Heart left ventricle (tissue), 16 donors: Measurements from ENCODE around the gene HMGXB4. TPM values are rescaled to one million over a fixed set of nuclear protein-coding genes. Genes with fewer than 3 reads are reported as not detected.

Source experiments
- ATAC-seq, 4 donors: fragments of 200-7000 bp; cut with Tn5 transposase; one replicate each; pipeline ENCODE4 v1.9.1; 2020 to 2022; ENCODE audit warnings: moderate library complexity in 4 of 4, mild to moderate bottlenecking in 3 of 4, moderate number of reproducible peaks in 1 of 4
- DNase-seq, 5 donors: peaks; one replicate each; pipeline ENCODE4 v3.0.0-alpha.2; 2020
- H3K27ac ChIP-seq, 12 donors: fragments of 200-600 bp; sonication (generic) in 4 of 12; one replicate each; pipeline versions ENCODE4 v1.5.0 to v1.8.0; 2016 to 2022; ENCODE audit warnings: mild to moderate bottlenecking in 2 of 12
- H3K27me3 ChIP-seq, 9 donors: fragments of 200-600 bp; sonication (generic) in 2 of 9; one replicate each; pipeline versions ENCODE4 v1.5.1 to v1.8.0; 2016 to 2022; ENCODE audit warnings: mild to moderate bottlenecking in 3 of 9
- H3K36me3 ChIP-seq, 9 donors: fragments of 200-600 bp; sonication (generic) in 2 of 9; one replicate each; pipeline versions ENCODE4 v1.5.0 to v1.8.0; 2018 to 2022; ENCODE audit warnings: mild to moderate bottlenecking in 2 of 9
- H3K4me1 ChIP-seq, 12 donors: fragments of 200-600 bp; sonication (generic) in 4 of 12; one replicate each; pipeline versions ENCODE4 v1.5.0 to v1.8.0; 2016 to 2022; ENCODE audit warnings: mild to moderate bottlenecking in 3 of 12
- H3K4me3 ChIP-seq, 12 donors: fragments of 200-600 bp; sonication (generic) in 4 of 12; one replicate each; pipeline versions ENCODE4 v1.5.0 to v1.8.0; 2017 to 2022; ENCODE audit warnings: mild to moderate bottlenecking in 9 of 12, moderate library complexity in 4 of 12
- H3K9me3 ChIP-seq, 12 donors: fragments of 200-600 bp; sonication (generic) in 4 of 12; one replicate each; pipeline versions ENCODE4 v1.5.0 to v1.8.0; 2016 to 2022; ENCODE audit warnings: mild to moderate bottlenecking in 1 of 12
- POLR2A ChIP-seq, 2 donors: fragments of 450-650 bp; IDR thresholded peaks; one replicate each; pipeline ENCODE4 v1.6.1; 2017; ENCODE audit warnings: antibody characterized with exemption in 2 of 2, mild to moderate bottlenecking in 2 of 2, moderate library complexity in 2 of 2
- WGBS, 4 donors: extraction: QIAGEN DNeasy Blood & Tissue Kit in 2 of 4; methylation state at CpG; one replicate each; pipeline versions ENCODE4 v1.1.5 to v1.1.7; 2013 to 2018; 5-methylcytosine and 5-hydroxymethylcytosine counted together
- intact Hi-C, 10 donors: fragments of 100-400 bp; cut with DNase I; formaldehyde crosslinking; loops; one replicate each; pipeline versions ENCODE4 v1.11.1 to v1.14.2; 2022
- polyA plus RNA-seq, 2 donors: library from polyadenylated mRNA; stranded (reverse); fragments of 200-250 nt; gene quantifications; one replicate each; pipeline ENCODE4 v1.2.3, GENCODE V29; 2013
- total RNA-seq, 9 donors: library from RNA; depleted of rRNA in 2 of 9; stranded (reverse); fragments of >200 nt in 2 of 9; fragmentation: NEBNext Ultra II Directional in 3 of 9; extraction: Animal tissue kit (Norgen Biotek cat#: 25700) in 3 of 9; gene quantifications; one replicate each; pipeline versions ENCODE4 v1.1.0 to v1.2.4, GENCODE V29; 2016 to 2023
- TF ChIP-seq, protein P1 (sequence below), 12 donors: fragments of 200-600 bp; sonication (generic) in 4 of 12; IDR thresholded peaks; one replicate each; pipeline versions ENCODE4 v1.5.0 to v1.8.0; 2018 to 2022; ENCODE audit warnings: antibody characterized with exemption in 12 of 12, mild to moderate bottlenecking in 5 of 12
- donor health status: ischemic (EF 13 %, LVEDD 7.1; RV severe dilation, severe dysfunction).
- donor health status: healthy with polysubstance abuse.
- donor health status: DM: no; HTN: yes; CAD: no.
- donor health status: DM: no; HTN: no; CAD: no.
- donor health status: ischemic (EF 25% LVEDD 6.9; RV normal size, moderate dysfunction).
- donor health status: ischemic (EF 25% LVEDD 5.7; RV mildly dilated, moderate dysfunction).
- donor health status: healthy.
- donor health status: DM: yes; HTN: yes; CAD: no.
- donor health status: ischemic (EF 35%, LVEDD 5.7; RV mildly dilated, moderate dysfunction).
- donor health status: nonischemic (EF 11% LVEDD 7.7; RV severe dilation, severe dysfunction).
- donor health status: DM: yes; HTN: yes; CAD: no.
- donor health status: PGD.
- donor health status: ischemic (EF 29% LVEDD 5.4; RV normal size, mild dysfunction).
- donor health status: nonischemic (EF 23%, LVEDD 6.1; RV moderate dilation, normal function).

Gene HMGXB4
- total and polyA plus RNA-seq, 11 donors, result 5.6 to 14.2 (median 8.0) TPM

- no peak overlapping the region for H3K4me3 ChIP-seq
- TF ChIP-seq, protein P1, sequence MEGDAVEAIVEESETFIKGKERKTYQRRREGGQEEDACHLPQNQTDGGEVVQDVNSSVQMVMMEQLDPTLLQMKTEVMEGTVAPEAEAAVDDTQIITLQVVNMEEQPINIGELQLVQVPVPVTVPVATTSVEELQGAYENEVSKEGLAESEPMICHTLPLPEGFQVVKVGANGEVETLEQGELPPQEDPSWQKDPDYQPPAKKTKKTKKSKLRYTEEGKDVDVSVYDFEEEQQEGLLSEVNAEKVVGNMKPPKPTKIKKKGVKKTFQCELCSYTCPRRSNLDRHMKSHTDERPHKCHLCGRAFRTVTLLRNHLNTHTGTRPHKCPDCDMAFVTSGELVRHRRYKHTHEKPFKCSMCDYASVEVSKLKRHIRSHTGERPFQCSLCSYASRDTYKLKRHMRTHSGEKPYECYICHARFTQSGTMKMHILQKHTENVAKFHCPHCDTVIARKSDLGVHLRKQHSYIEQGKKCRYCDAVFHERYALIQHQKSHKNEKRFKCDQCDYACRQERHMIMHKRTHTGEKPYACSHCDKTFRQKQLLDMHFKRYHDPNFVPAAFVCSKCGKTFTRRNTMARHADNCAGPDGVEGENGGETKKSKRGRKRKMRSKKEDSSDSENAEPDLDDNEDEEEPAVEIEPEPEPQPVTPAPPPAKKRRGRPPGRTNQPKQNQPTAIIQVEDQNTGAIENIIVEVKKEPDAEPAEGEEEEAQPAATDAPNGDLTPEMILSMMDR (IDR thresholded peaks at IDR 0.05), result no peak
- no peak for TF ChIP-seq POLR2A (IDR thresholded peaks at IDR 0.05)
- H3K4me1 ChIP-seq, result peaks cover 6 to 83% (median 46%) of the 10 kb centered on the region in 12 donors
- DNase-seq (no peak), ATAC-seq (no peak)
- H3K36me3 ChIP-seq, result peaks cover 0 to 5% (median 0%) of the 10 kb centered on the region in 9 donors
- WGBS, 4 donors, result 91 to 93% (median 93%) methylated on average over 7 of the region's 7 CpGs
- H3K27me3 ChIP-seq, result no peaks in the 10 kb centered on the region
- peak overlapping the region in 1 of 12 donors; percentile 75 for H3K27ac ChIP-seq
- no peaks in the 10 kb centered on the region for H3K9me3 ChIP-seq
- intact Hi-C loops, result no loop called here
These were observed 50.6 kb downstream of the HMGXB4 start for GRCh38 chr22:35307892-35308291.

DNA sequence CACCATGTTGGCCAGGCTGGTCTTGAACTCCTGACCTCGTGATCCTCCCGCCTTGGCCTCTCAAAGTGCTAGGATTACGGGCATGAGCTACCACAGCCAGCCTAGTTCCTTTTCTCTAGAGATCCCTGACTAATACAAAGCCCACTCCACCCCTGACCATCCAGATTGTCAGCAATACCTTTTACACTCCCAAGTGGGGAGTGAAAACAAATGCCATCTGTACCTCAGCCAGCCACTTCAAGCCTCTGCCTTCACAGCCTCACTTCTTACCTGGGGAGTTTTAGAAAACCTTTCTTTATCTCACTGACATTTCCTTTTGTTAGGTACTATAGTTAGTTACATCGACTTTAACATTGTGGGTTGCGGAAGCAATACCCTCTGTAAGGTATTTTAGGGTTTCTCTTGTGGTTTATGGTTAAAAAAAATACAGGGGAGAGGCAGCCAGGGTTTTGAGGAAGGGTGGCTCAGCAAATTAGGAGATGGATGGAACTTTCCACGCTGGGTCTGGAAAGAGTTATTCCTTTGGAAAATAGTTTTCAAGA, 51.3 kb downstream of the HMGXB4 start:
- ATAC-seq (no peak), DNase-seq (no peak)
- intact Hi-C loops, result no loop called here
- H3K27me3 ChIP-seq, result no peaks in the 10 kb centered on the region
- H3K27ac ChIP-seq, result peak overlapping the region in 2 of 12 donors; percentile 7 to 37
- H3K4me1 ChIP-seq, result peaks cover 6 to 89% (median 52%) of the 10 kb centered on the region in 12 donors
- H3K4me3 ChIP-seq, result no peak overlapping the region
- peaks cover 0 to 5% (median 0%) of the 10 kb centered on the region in 9 donors for H3K36me3 ChIP-seq
- TF ChIP-seq, protein P1 (IDR thresholded peaks at IDR 0.05), result no peak
- no peak for TF ChIP-seq POLR2A (IDR thresholded peaks at IDR 0.05)
- WGBS, 4 donors, result 73 to 90% (median 81%) methylated on average over 6 of the region's 6 CpGs
- no peaks in the 10 kb centered on the region for H3K9me3 ChIP-seq

DNA sequence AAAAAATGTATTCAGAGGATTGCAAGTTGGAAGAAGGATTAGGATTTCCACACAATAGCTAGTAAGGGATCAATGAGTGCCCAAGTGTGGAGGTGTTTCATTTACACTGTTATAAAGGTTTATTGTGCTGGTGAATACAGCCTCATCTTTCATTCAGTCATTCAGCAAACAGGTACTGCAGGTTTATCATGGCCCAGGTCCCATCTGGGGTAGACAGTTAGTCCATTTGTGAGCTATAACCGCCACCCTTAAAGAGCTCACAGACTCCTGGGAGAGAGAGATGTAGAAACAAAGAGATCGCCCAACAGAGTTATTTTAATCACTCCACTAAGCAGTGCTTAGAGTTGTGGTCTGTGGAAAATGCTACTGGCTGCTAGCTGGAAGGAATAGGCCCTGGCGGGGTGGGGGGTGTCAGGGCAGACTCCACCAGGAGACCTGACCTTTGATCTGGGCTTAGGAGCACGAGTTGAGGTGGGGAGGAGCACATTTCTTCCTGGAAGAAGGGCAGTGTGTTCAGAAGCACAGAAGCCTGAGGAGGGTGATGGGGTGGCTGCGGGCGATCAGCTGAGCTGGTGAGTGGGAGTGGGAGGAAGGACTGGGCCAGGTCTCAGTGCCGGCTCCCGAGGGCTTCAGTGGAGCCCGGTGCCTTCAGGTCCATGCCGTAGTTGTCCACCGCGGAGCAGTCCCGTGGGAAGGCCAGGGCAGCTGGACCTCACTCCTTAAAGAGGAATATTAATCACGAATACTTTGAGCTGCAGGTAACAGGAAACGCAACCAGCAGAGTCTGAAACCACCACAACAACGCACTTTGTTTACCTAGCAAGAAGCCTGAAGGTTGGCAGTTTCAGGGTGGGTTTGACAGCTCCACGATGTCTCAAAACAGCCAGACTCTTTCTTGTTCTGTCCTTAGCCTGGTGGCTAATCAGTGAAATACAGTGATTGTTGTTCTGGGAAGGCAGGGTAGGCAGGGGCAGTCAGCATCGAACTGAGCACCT, 53.6 kb downstream of the HMGXB4 start:
- peaks cover 5 to 88% (median 70%) of the 10 kb centered on the region in 12 donors for H3K4me1 ChIP-seq
- TF ChIP-seq POLR2A (IDR thresholded peaks at IDR 0.05), result no peak
- TF ChIP-seq, protein P1 (IDR thresholded peaks at IDR 0.05), result no peak
- H3K27me3 ChIP-seq, result no peaks in the 10 kb centered on the region
- no peak for DNase-seq
- no peak for ATAC-seq
- intact Hi-C loops, result no loop called here
- H3K9me3 ChIP-seq, result no peaks in the 10 kb centered on the region
- peaks cover 0 to 5% (median 0%) of the 10 kb centered on the region in 9 donors for H3K36me3 ChIP-seq
- 57 to 61% (median 59%) methylated on average over 18 of the region's 18 CpGs for WGBS, 4 donors
- peak overlapping the region; percentile 27 to 91 (median 85) for H3K27ac ChIP-seq
- H3K4me3 ChIP-seq, result no peak overlapping the region

DNA sequence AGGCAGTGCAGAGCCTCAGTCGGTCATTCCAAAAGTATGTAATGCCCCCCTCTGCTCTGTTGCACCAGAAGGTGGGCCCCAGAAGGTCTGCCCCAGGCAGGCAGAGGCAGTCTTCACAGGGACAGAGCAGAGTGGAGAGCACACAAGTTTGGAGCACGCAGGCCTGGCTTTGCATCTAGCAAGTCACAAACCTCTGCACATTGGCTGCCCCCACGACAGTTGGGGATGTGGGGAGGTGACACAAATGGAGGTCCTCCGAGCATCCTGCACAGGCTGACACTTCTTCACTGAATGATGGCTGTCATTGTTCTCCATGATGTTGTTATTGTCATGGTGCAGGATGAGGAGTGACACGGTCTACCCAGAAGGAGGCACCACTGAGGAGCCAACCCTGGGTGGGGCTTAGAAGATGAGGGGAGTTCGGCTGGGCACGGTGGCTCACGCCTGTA, 54.3 kb downstream of the HMGXB4 start:
- intact Hi-C loops, result no loop called here
- Histone ChIP-seq H3K27ac (peak overlapping the region in 10 of 12 donors; percentile 31 to 91 (median 88)), H3K4me1 (peaks cover 0 to 88% (median 67%) of the 10 kb centered on the region in 12 donors), H3K4me3 (no peak overlapping the region), H3K27me3 (no peaks in the 10 kb centered on the region), H3K36me3 (peaks cover 0 to 5% (median 0%) of the 10 kb centered on the region in 9 donors), H3K9me3 (no peaks in the 10 kb centered on the region)
- WGBS, 4 donors, result 87 to 93% (median 90%) methylated on average over 8 of the region's 8 CpGs
- ATAC-seq (no peak), DNase-seq (peak in 1 of 5 donors; percentile 9)
- TF ChIP-seq, protein P1 (IDR thresholded peaks at IDR 0.05), result no peak
- TF ChIP-seq POLR2A (IDR thresholded peaks at IDR 0.05), result no peak
